ENCODE measurements around the gene SSX4. TPM values are rescaled to one million over a fixed set of nuclear protein-coding genes. Genes with fewer than 3 reads are reported as not detected.
A peak's percentile ranks its signal among the peaks of the same experiment; 100 is the strongest.
"Not testable (repeated sequence)": the region's sequence is repeated elsewhere in the genome, so short reads cannot be mapped to it uniquely, and the experiment has no call there.

Gene SSX4

DNA sequence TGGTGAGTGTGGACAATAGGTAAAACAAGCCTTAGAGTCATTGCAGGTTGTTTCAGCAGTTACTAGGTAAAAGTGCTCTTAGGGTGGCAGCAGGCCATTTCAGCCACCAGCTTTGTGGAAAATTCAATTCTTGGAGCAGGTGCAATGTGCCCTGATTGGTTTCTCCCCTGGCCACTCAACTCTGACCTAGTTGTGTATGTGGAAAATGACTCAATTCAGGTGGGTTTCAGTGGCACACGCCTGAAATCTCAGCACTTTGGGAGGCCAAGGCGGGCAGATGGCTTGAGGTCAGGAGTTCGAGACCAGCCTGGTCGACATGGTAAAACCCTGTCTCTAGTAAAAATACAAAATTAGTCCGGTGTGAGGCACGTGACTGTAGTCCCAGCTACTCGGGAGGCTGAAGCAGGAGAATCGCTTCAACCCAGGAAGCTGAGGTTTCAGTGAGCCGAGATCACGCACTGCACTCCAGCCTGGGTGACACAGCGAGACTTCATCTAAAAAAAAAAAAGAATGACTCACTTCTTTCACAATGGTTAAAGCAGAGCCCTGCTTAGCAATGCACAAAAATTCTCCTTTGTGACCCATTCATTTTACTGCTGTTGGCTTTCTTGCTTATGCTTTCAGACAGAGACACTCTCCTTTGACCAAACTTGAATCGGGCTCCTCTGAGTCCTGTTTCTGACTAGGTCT, 43.8 kb downstream of the SSX4 start:
- not testable (repeated sequence) for H3K18ac ChIP-seq (ENCODE audit: low read length); H3K4me2 ChIP-seq (ENCODE audit: low read length); H3K27ac ChIP-seq (ENCODE audit: low read depth, low read length); H3K56ac ChIP-seq (ENCODE audit: low read length); H3K27me3 ChIP-seq (ENCODE audit: insufficient read depth, low read length, poor library complexity); H3K79me1 ChIP-seq (ENCODE audit: low read length); H3K4me1 ChIP-seq (ENCODE audit: control insufficient read depth, low read depth, low read length); DNase-seq; H4K8ac ChIP-seq (ENCODE audit: low read depth, low read length); H4K5ac ChIP-seq (ENCODE audit: low read length); H3K36me3 ChIP-seq (ENCODE audit: control insufficient read depth, insufficient read depth, low read length); H3K79me2 ChIP-seq (ENCODE audit: control insufficient read depth, insufficient read depth, low read length); H2BK120ac ChIP-seq (ENCODE audit: low read depth, low read length); H2BK15ac ChIP-seq (replicated peaks; ENCODE audit: low read depth); H3K4ac ChIP-seq (ENCODE audit: low read depth, low read length); H3K9ac ChIP-seq (ENCODE audit: low read length); H3K4me3 ChIP-seq (ENCODE audit: low read length); H2AK5ac ChIP-seq (ENCODE audit: low read length); H2BK5ac ChIP-seq (ENCODE audit: low read length); H3K23ac ChIP-seq (ENCODE audit: low read length)
- no CpG with 5 or more reads among the region's 12 CpGs for WGBS (ENCODE audit: extremely low coverage, insufficient coverage, low lambda C conversion rate)

DNA sequence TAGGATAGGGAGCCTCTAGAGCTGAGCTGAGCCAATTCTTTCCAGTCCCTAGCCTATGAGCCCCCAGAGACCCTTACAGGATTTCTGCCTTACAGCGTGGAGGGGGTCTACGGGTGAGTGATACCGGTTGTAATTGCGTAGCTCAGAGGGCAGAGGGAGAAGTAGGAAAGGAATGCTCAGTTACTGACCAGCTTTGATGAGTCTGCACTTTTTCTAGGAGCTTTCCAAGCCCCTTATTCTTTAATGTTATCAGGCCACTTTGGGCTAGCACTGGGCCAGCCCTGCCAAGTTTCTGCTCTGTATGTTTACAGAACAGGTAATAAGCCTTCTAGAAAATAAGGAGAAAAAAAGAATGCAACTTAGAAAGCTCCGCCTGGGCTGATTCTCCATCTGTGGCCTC, 46.3 kb downstream of the SSX4 start:
- H3K18ac ChIP-seq (ENCODE audit: low read length); H3K4me3 ChIP-seq (ENCODE audit: low read length); H3K4me2 ChIP-seq (ENCODE audit: low read length); H2BK15ac ChIP-seq (replicated peaks; ENCODE audit: low read depth); H3K79me1 ChIP-seq (ENCODE audit: low read length); H2BK120ac ChIP-seq (ENCODE audit: low read depth, low read length); H3K27ac ChIP-seq (ENCODE audit: low read depth, low read length); H3K4ac ChIP-seq (ENCODE audit: low read depth, low read length); H3K36me3 ChIP-seq (ENCODE audit: control insufficient read depth, insufficient read depth, low read length); H2AK5ac ChIP-seq (ENCODE audit: low read length); H3K79me2 ChIP-seq (ENCODE audit: control insufficient read depth, insufficient read depth, low read length); H3K23ac ChIP-seq (ENCODE audit: low read length); H4K5ac ChIP-seq (ENCODE audit: low read length); H3K9ac ChIP-seq (ENCODE audit: low read length); H3K56ac ChIP-seq (ENCODE audit: low read length); H3K4me1 ChIP-seq (ENCODE audit: control insufficient read depth, low read depth, low read length); H3K27me3 ChIP-seq (ENCODE audit: insufficient read depth, low read length, poor library complexity); H4K8ac ChIP-seq (ENCODE audit: low read depth, low read length); H2BK5ac ChIP-seq (ENCODE audit: low read length): not testable (repeated sequence)
- peak; percentile 18 for DNase-seq
- no CpG with 5 or more reads among the region's 5 CpGs for WGBS (ENCODE audit: extremely low coverage, insufficient coverage, low lambda C conversion rate)

DNA sequence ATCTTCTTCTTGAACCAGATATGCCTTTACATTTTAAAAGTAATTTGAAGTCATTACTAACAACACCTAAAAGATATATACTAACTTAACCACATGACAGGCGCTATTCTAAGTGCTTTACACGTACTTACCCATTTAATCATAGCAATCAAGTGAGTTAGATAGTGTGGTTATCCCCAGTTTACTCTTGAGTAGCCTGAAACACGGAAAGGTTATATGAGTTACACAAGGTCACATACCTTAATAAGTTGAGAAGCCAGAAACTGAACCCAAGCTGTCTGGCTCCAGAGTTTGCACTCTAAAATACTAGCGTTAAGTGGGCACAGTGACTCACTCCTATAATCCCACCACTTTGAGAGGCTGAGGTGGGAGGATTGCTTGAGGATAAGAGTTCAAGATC, 46.8 kb downstream of the SSX4 start:
- not testable (repeated sequence) for H4K8ac ChIP-seq (ENCODE audit: low read depth, low read length); H3K79me2 ChIP-seq (ENCODE audit: control insufficient read depth, insufficient read depth, low read length); H3K9ac ChIP-seq (ENCODE audit: low read length); H3K18ac ChIP-seq (ENCODE audit: low read length); H3K56ac ChIP-seq (ENCODE audit: low read length); H2AK5ac ChIP-seq (ENCODE audit: low read length); H3K4ac ChIP-seq (ENCODE audit: low read depth, low read length); H2BK15ac ChIP-seq (replicated peaks; ENCODE audit: low read depth); H3K79me1 ChIP-seq (ENCODE audit: low read length); H3K4me3 ChIP-seq (ENCODE audit: low read length); H3K27ac ChIP-seq (ENCODE audit: low read depth, low read length); H3K4me1 ChIP-seq (ENCODE audit: control insufficient read depth, low read depth, low read length); H3K27me3 ChIP-seq (ENCODE audit: insufficient read depth, low read length, poor library complexity); H3K23ac ChIP-seq (ENCODE audit: low read length); H3K36me3 ChIP-seq (ENCODE audit: control insufficient read depth, insufficient read depth, low read length); H2BK120ac ChIP-seq (ENCODE audit: low read depth, low read length); H4K5ac ChIP-seq (ENCODE audit: low read length); DNase-seq; H2BK5ac ChIP-seq (ENCODE audit: low read length); H3K4me2 ChIP-seq (ENCODE audit: low read length)
- no CpG with 5 or more reads among the region's 4 CpGs for WGBS (ENCODE audit: extremely low coverage, insufficient coverage, low lambda C conversion rate)

DNA sequence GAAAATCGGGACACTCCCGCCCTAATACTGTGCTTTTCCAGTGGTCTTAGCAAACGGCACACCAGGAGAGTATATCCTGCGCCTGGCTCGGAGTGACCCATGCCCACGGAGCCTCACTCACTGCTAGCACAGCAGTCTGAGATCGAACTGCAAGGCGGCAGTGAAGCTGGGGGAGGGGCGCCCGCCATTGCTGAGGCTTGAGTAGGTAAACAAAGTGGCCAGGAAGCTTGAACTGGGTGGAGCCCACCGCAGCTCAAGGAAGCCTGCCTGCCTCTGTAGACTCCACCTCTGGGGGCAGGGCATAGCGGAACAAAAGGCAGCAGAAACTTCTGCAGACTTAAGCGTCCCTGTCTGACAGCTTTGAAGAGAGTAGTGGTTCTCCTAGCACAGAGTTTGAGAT, 50.4 kb downstream of the SSX4 start:
- not testable (repeated sequence) for H3K4me2 ChIP-seq (ENCODE audit: low read length); H2BK120ac ChIP-seq (ENCODE audit: low read depth, low read length); H3K36me3 ChIP-seq (ENCODE audit: control insufficient read depth, insufficient read depth, low read length); H2AK5ac ChIP-seq (ENCODE audit: low read length); H3K23ac ChIP-seq (ENCODE audit: low read length); H3K4ac ChIP-seq (ENCODE audit: low read depth, low read length); H2BK15ac ChIP-seq (replicated peaks; ENCODE audit: low read depth); H3K4me1 ChIP-seq (ENCODE audit: control insufficient read depth, low read depth, low read length); DNase-seq; H3K27me3 ChIP-seq (ENCODE audit: insufficient read depth, low read length, poor library complexity); H3K4me3 ChIP-seq (ENCODE audit: low read length); H3K9ac ChIP-seq (ENCODE audit: low read length); H3K79me2 ChIP-seq (ENCODE audit: control insufficient read depth, insufficient read depth, low read length); H4K8ac ChIP-seq (ENCODE audit: low read depth, low read length); H4K5ac ChIP-seq (ENCODE audit: low read length); H3K18ac ChIP-seq (ENCODE audit: low read length); H2BK5ac ChIP-seq (ENCODE audit: low read length); H3K27ac ChIP-seq (ENCODE audit: low read depth, low read length); H3K56ac ChIP-seq (ENCODE audit: low read length); H3K79me1 ChIP-seq (ENCODE audit: low read length)
- no CpG with 5 or more reads among the region's 13 CpGs for WGBS (ENCODE audit: extremely low coverage, insufficient coverage, low lambda C conversion rate)

Small RNA genes lying within 50 kb of the gene (small RNA-seq; reads per million reads assigned to genes)
- gene AL606490.4 (ENCODE audit: insufficient read depth), result not detected
- not detected for gene AL606490.7 (ENCODE audit: insufficient read depth)
- not detected for gene AL606490.9 (ENCODE audit: insufficient read depth)

Measured in mesendoderm (in vitro differentiated cells).